ENCODE results near the gene CYLD.

DNA sequence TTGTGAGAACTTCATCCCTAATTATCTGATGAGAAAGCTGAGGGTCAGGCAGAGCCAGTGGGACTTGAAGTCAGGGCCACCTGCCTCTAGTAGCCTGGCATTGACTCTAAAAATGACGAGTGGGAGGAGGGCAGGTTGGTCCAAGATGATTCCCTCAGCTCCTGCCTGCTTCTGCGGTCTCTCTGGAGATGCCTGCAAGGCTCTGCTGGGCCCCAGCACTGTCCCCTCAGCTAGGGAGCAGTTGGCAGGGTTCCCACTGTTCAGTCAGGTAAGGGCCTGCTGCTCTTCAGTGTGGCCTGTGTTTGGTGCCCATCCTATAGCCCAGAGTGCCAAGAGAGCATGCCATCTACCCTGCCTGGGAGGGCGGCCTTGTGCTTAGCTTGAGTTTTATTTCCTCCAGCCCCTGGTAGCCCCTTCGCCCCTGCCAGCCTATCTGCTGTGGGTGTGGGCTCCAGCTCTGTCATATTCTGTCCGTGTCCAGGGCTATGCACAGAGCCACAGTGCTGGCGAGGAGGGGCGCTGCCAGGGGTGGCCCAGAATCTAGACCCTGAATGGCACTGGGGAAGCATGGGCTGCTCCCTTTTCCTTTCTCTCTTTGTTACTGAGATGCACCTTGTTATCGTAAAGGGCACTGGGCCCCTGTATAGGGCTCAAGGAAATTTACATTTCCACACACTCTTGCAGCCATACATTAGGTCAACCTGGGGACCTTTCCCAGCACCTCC lies 68.5 kb downstream of the CYLD start:
- TF ChIP-seq, protein P1, sequence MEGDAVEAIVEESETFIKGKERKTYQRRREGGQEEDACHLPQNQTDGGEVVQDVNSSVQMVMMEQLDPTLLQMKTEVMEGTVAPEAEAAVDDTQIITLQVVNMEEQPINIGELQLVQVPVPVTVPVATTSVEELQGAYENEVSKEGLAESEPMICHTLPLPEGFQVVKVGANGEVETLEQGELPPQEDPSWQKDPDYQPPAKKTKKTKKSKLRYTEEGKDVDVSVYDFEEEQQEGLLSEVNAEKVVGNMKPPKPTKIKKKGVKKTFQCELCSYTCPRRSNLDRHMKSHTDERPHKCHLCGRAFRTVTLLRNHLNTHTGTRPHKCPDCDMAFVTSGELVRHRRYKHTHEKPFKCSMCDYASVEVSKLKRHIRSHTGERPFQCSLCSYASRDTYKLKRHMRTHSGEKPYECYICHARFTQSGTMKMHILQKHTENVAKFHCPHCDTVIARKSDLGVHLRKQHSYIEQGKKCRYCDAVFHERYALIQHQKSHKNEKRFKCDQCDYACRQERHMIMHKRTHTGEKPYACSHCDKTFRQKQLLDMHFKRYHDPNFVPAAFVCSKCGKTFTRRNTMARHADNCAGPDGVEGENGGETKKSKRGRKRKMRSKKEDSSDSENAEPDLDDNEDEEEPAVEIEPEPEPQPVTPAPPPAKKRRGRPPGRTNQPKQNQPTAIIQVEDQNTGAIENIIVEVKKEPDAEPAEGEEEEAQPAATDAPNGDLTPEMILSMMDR (IDR thresholded peaks at IDR 0.05): no peak
- no peak for TF ChIP-seq POLR2A (IDR thresholded peaks at IDR 0.05)

All from adrenal gland (tissue), 5 donors.